ENCODE data around the gene SMCO1.
"Not testable (repeated sequence)": the region's sequence is repeated elsewhere in the genome, so short reads cannot be mapped to it uniquely, and the experiment has no call there.

DNA sequence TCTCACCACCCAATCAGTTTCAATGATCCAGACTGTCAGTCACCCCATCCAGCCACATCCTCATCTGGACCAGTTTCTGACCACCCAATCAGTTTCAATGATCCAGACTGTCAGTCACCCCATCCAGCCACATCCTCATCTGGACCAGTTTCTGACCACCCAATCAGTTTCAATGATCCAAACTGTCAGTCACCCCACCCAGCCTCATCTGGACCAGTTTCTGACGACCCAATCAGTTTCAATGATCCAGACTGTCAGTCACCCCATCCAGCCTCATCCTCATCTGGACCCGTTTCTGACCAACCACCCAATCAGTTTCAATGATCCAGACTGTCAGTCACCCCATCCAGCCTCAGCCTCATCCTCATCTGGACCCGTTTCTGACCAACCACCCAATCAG lies 45.0 kb downstream of the SMCO1 start:
- TF ChIP-seq POLR2A (IDR thresholded peaks at IDR 0.05) = not testable (repeated sequence)
- TF ChIP-seq, protein P1, sequence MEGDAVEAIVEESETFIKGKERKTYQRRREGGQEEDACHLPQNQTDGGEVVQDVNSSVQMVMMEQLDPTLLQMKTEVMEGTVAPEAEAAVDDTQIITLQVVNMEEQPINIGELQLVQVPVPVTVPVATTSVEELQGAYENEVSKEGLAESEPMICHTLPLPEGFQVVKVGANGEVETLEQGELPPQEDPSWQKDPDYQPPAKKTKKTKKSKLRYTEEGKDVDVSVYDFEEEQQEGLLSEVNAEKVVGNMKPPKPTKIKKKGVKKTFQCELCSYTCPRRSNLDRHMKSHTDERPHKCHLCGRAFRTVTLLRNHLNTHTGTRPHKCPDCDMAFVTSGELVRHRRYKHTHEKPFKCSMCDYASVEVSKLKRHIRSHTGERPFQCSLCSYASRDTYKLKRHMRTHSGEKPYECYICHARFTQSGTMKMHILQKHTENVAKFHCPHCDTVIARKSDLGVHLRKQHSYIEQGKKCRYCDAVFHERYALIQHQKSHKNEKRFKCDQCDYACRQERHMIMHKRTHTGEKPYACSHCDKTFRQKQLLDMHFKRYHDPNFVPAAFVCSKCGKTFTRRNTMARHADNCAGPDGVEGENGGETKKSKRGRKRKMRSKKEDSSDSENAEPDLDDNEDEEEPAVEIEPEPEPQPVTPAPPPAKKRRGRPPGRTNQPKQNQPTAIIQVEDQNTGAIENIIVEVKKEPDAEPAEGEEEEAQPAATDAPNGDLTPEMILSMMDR (IDR thresholded peaks at IDR 0.05 in 4 of 5, conservative IDR thresholded peaks at IDR 0.05 in 1 of 5) = not testable (repeated sequence)
